ENCODE results near the gene CSTB. TPM values are rescaled to one million over a fixed set of nuclear protein-coding genes. Genes with fewer than 3 reads are reported as not detected.

CSTB gene
- total and polyA plus RNA-seq, 2 of the 8 experiments (the other 6 are each of a cell fraction or from before 2014, with no cell fraction given), result 53.8 to 64.1 TPM

- Histone ChIP-seq H3K14ac (ENCODE audit: insufficient read length) (no peak overlapping the region), H3K36me3 (ENCODE audit: control insufficient read depth in 2 of 4, insufficient read depth in 4 of 4, low read length in 3 of 4) (no peaks in the 10 kb centered on the region), H3K79me2 (ENCODE audit: control insufficient read depth in 1 of 2, insufficient read depth in 2 of 2, low read length in 2 of 2) (peaks cover 0 to 41% of the 10 kb centered on the region in 2 experiments; a peak in 3 of 4 replicates), H2BK5ac (ENCODE audit: low read depth, low read length) (no peak overlapping the region; the same call in 1 of the 2 replicates), H3K23me2 (ENCODE audit: low read depth, low read length) (peaks cover 9% of the 10 kb centered on the region; the same call in 1 of the 2 replicates), H2BK15ac (ENCODE audit: low read length) (no peak overlapping the region), H2AFZ (ENCODE audit: low read length) (no peak overlapping the region), H4K20me1 (replicated peaks in 1 of 2; ENCODE audit: control insufficient read depth in 1 of 2, insufficient read depth in 2 of 2, low read length in 2 of 2) (peaks cover 4 to 18% of the 10 kb centered on the region in 2 experiments), H2BK120ac (replicated peaks; ENCODE audit: low read depth, low read length) (no peak overlapping the region), H3K27me3 (replicated peaks in 1 of 4; ENCODE audit: control insufficient read depth in 3 of 4, extremely low read depth in 1 of 4, insufficient read depth in 3 of 4, low read length in 3 of 4) (no peaks in the 10 kb centered on the region), H3K79me1 (ENCODE audit: low read depth, low read length) (peaks cover 2% of the 10 kb centered on the region; the same call in 1 of the 2 replicates), H3K4ac (replicated peaks; ENCODE audit: insufficient read length, low read depth, low read length) (no peak overlapping the region), H3K4me1 (replicated peaks in 1 of 4; ENCODE audit: control insufficient read depth in 3 of 4, insufficient read depth in 4 of 4, low read length in 3 of 4) (peaks cover 0 to 18% (median 11%) of the 10 kb centered on the region in 4 experiments; a peak in 6 of 7 replicates), H3K9me3 (ENCODE audit: insufficient read depth in 2 of 2, low read depth in 1 of 2, low read length in 1 of 2) (no peaks in the 10 kb centered on the region), H4K8ac (ENCODE audit: extremely low read depth, insufficient read depth, low read length) (no peak overlapping the region), H3K27ac (ENCODE audit: low read depth, low read length) (no peak overlapping the region), H3K56ac (replicated peaks; ENCODE audit: insufficient read length, low read depth, low read length) (no peak overlapping the region), H3K23ac (ENCODE audit: insufficient read length) (no peak overlapping the region), H3K9ac (replicated peaks in 1 of 4; ENCODE audit: extremely low read depth in 1 of 4, low read depth in 3 of 4, low read length in 3 of 4) (no peak overlapping the region), H2BK20ac (ENCODE audit: low read length) (no peak overlapping the region), H4K91ac (replicated peaks; ENCODE audit: insufficient read length, low read length) (no peak overlapping the region), H3K4me3 (ENCODE audit: extremely low read depth in 1 of 4, insufficient read depth in 2 of 4, low read depth in 3 of 4, low read length in 4 of 4) (no peak overlapping the region), H3K4me2 (ENCODE audit: insufficient read depth in 1 of 2, low read depth in 2 of 2, low read length in 2 of 2) (no peak overlapping the region), H2BK12ac (ENCODE audit: low read depth, low read length) (no peak overlapping the region), H4K5ac (ENCODE audit: insufficient read length, low read depth, low read length) (no peak overlapping the region), H2AK5ac (ENCODE audit: low read depth, low read length) (no peak overlapping the region), H3K18ac (ENCODE audit: extremely low read depth, low read length) (no peak overlapping the region)
- DNase-seq (ENCODE audit: low read depth in 1 of 2, low spot score in 2 of 2) (no peak), FAIRE-seq (no peak)
- ChIA-PET POLR2A (ENCODE audit: partially characterized antibody) (interaction anchor here (0.6 to 6.8 kb wide), 4 partner anchors 12 to 807 kb away, joined by 3 to 41 read pairs (median 3); partner anchors contain the start of gene PDXK), CTCF (ENCODE audit: partially characterized antibody) (interaction anchor here (1.0 kb wide), 1 partner anchor 11 kb away, joined by 6 read pairs; no protein-coding TSS in a partner anchor)
- WGBS, 2 experiments (ENCODE audit: extremely low coverage in 1 of 2, insufficient coverage in 1 of 2, insufficient read length in 1 of 2, insufficient replicate concordance in 2 of 2, low coverage in 1 of 2, low lambda C conversion rate in 2 of 2, missing lambda C conversion rate in 1 of 2), result 90% methylated on average over 23 of the region's 23 CpGs; no CpG with 5 or more reads in 1 of the 2 experiments
- TF ChIP-seq SUZ12 (IDR thresholded peaks at IDR 0.05; ENCODE audit: low read length) (no peak), TBP (IDR thresholded peaks at IDR 0.05; ENCODE audit: low read depth, low read length) (no peak), GTF2F1 (IDR thresholded peaks at IDR 0.05; ENCODE audit: borderline replicate concordance, low read depth, low read length) (no peak), CTBP2 (IDR thresholded peaks at IDR 0.05; ENCODE audit: borderline replicate concordance, insufficient read depth, insufficient read length, low read length) (no peak), KDM4A (IDR thresholded peaks at IDR 0.05; ENCODE audit: low read depth, low read length, severe bottlenecking) (no peak), ATF2 (IDR thresholded peaks at IDR 0.05; ENCODE audit: low read length) (no peak), RBBP5 (IDR thresholded peaks at IDR 0.05; ENCODE audit: borderline replicate concordance, low read depth, low read length) (no peak), ASH2L (IDR thresholded peaks at IDR 0.05; ENCODE audit: low read length) (no peak), HDAC6 (IDR thresholded peaks at IDR 0.05; ENCODE audit: low read depth, low read length) (no peak)
Observed at GRCh38 chr21:43731891-43732711, 44.0 kb downstream of the CSTB start.
